H1 (cell line): ENCODE data around the gene MTHFS. TPM values are rescaled to one million over a fixed set of nuclear protein-coding genes. Genes with fewer than 3 reads are reported as not detected.

Experiments used
- CTCF ChIA-PET: fragments of 300-600 bp; sonication (Branson Sonifier 250); formaldehyde crosslinking; loops from one replicate; lab custom pipeline; 2021; ENCODE audit not compliant: partially characterized antibody; lab: Charles Lee
- POLR2A ChIA-PET: fragments of 300-600 bp; sonication (Branson Sonifier 250); formaldehyde crosslinking; loops from one replicate; lab custom pipeline; 2021; ENCODE audit warnings: inconsistent platforms; ENCODE audit not compliant: partially characterized antibody; lab: Charles Lee
- DNase-seq, 2 experiments: peaks; one replicate each; pipeline versions ENCODE4 v3.0.0 to v3.0.0-alpha.2; 2010 to 2022; ENCODE audit warnings: low spot score in 2 of 2, low read depth in 1 of 2, mixed read lengths in 1 of 2
- FAIRE-seq: peaks from 2 replicates; lab custom pipeline; 2011; peaks lifted over from hg19 to GRCh38; lab: Jason Lieb, UNC
- H2AFZ ChIP-seq: 2 replicates; pipeline ENCODE4 v1.8.1; 2012; ENCODE audit warnings: low read length, inconsistent platforms
- H2AK5ac ChIP-seq: 2 replicates; pipeline ENCODE4 v1.6.1; 2013; ENCODE audit warnings: low read depth, low read length
- H2BK120ac ChIP-seq: replicated peaks from 2 replicates; pipeline ENCODE3; 2013; ENCODE audit warnings: low read depth, low read length, inconsistent platforms
- H2BK12ac ChIP-seq: 2 replicates; pipeline ENCODE4 v1.6.1; 2013; ENCODE audit warnings: low read depth, low read length
- H2BK15ac ChIP-seq: 2 replicates; pipeline ENCODE4 v1.6.1; 2013; ENCODE audit warnings: low read length
- H2BK20ac ChIP-seq: 2 replicates; pipeline ENCODE4 v1.6.1; 2013; ENCODE audit warnings: low read length
- H2BK5ac ChIP-seq: 2 replicates; pipeline ENCODE4 v1.6.1; 2013; ENCODE audit warnings: low read depth, low read length
- H3K14ac ChIP-seq: 2 replicates; pipeline ENCODE4 v1.6.1; 2013; ENCODE audit warnings: inconsistent platforms; ENCODE audit not compliant: insufficient read length
- H3K18ac ChIP-seq: 2 replicates; pipeline ENCODE4 v1.6.1; 2013; ENCODE audit warnings: low read length; ENCODE audit errors: extremely low read depth
- H3K23ac ChIP-seq: 2 replicates; pipeline ENCODE4 v1.6.1; 2013; ENCODE audit warnings: inconsistent platforms; ENCODE audit not compliant: insufficient read length
- H3K23me2 ChIP-seq: 2 replicates; pipeline ENCODE4 v1.6.1; 2013; ENCODE audit warnings: low read depth, low read length
- H3K27ac ChIP-seq: 2 replicates; pipeline ENCODE4 v1.6.1; 2011; ENCODE audit warnings: low read depth, low read length, inconsistent platforms
- H3K27me3 ChIP-seq, 4 experiments: replicated peaks in 1 of 4; 1 replicate in 1 of 4; 2 replicates in 3 of 4; pipeline versions ENCODE4 v1.6.1 to v1.8.1; 2011 to 2013; ENCODE audit warnings: low read length in 3 of 4, mild to moderate bottlenecking in 3 of 4, inconsistent platforms in 2 of 4, mixed read lengths in 2 of 4, moderate library complexity in 1 of 4; ENCODE audit not compliant: control insufficient read depth in 3 of 4, insufficient read depth in 3 of 4; ENCODE audit errors: extremely low read depth in 1 of 4
- H3K36me3 ChIP-seq, 4 experiments: 2 replicates each; pipeline versions ENCODE4 v1.6.1 to v1.8.1; 2011 to 2013; ENCODE audit warnings: mild to moderate bottlenecking in 4 of 4, low read length in 3 of 4, moderate library complexity in 2 of 4, control low read depth in 1 of 4, inconsistent platforms in 1 of 4; ENCODE audit not compliant: insufficient read depth in 4 of 4, control insufficient read depth in 2 of 4
- H3K4ac ChIP-seq: replicated peaks from 2 replicates; pipeline ENCODE3; 2013; ENCODE audit warnings: low read length, low read depth, mixed read lengths, inconsistent platforms; ENCODE audit not compliant: insufficient read length
- H3K4me1 ChIP-seq, 4 experiments: replicated peaks in 1 of 4; 1 replicate in 1 of 4; 2 replicates in 3 of 4; pipeline versions ENCODE4 v1.6.1 to v1.8.1; 2011 to 2013; ENCODE audit warnings: low read length in 3 of 4, inconsistent platforms in 2 of 4, mixed read lengths in 1 of 4; ENCODE audit not compliant: insufficient read depth in 4 of 4, control insufficient read depth in 3 of 4
- H3K4me2 ChIP-seq, 2 experiments: 2 replicates each; pipeline versions ENCODE4 v1.6.1 to v1.8.1; 2011 to 2013; ENCODE audit warnings: low read depth in 2 of 2, low read length in 2 of 2, control low read depth in 1 of 2, inconsistent platforms in 1 of 2, mild to moderate bottlenecking in 1 of 2; ENCODE audit not compliant: insufficient read depth in 1 of 2
- H3K4me3 ChIP-seq, 4 experiments: fragments of 200-600, 300-600 bp in 1 of 4; sonication (generic), shearing (Covaris generic), sonication (Bioruptor Twin) in 1 of 4; 2 replicates each; pipeline versions ENCODE4 v1.5.1 to v1.8.1; 2011 to 2016; ENCODE audit warnings: low read length in 4 of 4, low read depth in 3 of 4, control low read depth in 2 of 4, inconsistent platforms in 2 of 4, mild to moderate bottlenecking in 2 of 4, mixed read lengths in 1 of 4, moderate library complexity in 1 of 4; ENCODE audit not compliant: insufficient read depth in 2 of 4; ENCODE audit errors: extremely low read depth in 1 of 4
- H3K56ac ChIP-seq: replicated peaks from 2 replicates; pipeline ENCODE3; 2013; ENCODE audit warnings: low read depth, mild to moderate bottlenecking, mixed read lengths, low read length, inconsistent platforms; ENCODE audit not compliant: insufficient read length
- H3K79me1 ChIP-seq: 2 replicates; pipeline ENCODE4 v1.6.1; 2013; ENCODE audit warnings: low read depth, low read length, control low read depth
- H3K79me2 ChIP-seq, 2 experiments: 2 replicates each; pipeline versions ENCODE4 v1.6.1 to v1.8.1; 2012 to 2013; ENCODE audit warnings: low read length in 2 of 2, mild to moderate bottlenecking in 2 of 2, inconsistent platforms in 1 of 2; ENCODE audit not compliant: insufficient read depth in 2 of 2, control insufficient read depth in 1 of 2
- H3K9ac ChIP-seq, 4 experiments: replicated peaks in 1 of 4; 1 replicate in 1 of 4; 2 replicates in 3 of 4; pipeline versions ENCODE4 v1.6.1 to v1.8.1; 2011 to 2013; ENCODE audit warnings: low read depth in 3 of 4, low read length in 3 of 4, control low read depth in 2 of 4, mild to moderate bottlenecking in 2 of 4, moderate library complexity in 2 of 4, inconsistent platforms in 1 of 4; ENCODE audit errors: extremely low read depth in 1 of 4
- H3K9me3 ChIP-seq, 2 experiments: 2 replicates each; pipeline versions ENCODE4 v1.6.1 to v1.8.1; 2012 to 2013; ENCODE audit warnings: mild to moderate bottlenecking in 2 of 2, moderate library complexity in 2 of 2, control low read depth in 1 of 2, inconsistent platforms in 1 of 2, low read depth in 1 of 2, low read length in 1 of 2, mixed read lengths in 1 of 2; ENCODE audit not compliant: insufficient read depth in 2 of 2
- H4K20me1 ChIP-seq, 2 experiments: replicated peaks in 1 of 2; 2 replicates each; pipeline versions ENCODE3 to v1.8.1; 2011 to 2013; ENCODE audit warnings: inconsistent platforms in 2 of 2, low read length in 2 of 2, mild to moderate bottlenecking in 1 of 2; ENCODE audit not compliant: insufficient read depth in 2 of 2, control insufficient read depth in 1 of 2
- H4K5ac ChIP-seq: 2 replicates; pipeline ENCODE4 v1.6.1; 2013; ENCODE audit warnings: low read length, low read depth, mixed read lengths, inconsistent platforms; ENCODE audit not compliant: insufficient read length
- H4K8ac ChIP-seq: 2 replicates; pipeline ENCODE4 v1.8.0; 2013; ENCODE audit warnings: mild to moderate bottlenecking, moderate library complexity, low read length, inconsistent platforms; ENCODE audit not compliant: insufficient read depth; ENCODE audit errors: extremely low read depth
- H4K91ac ChIP-seq: replicated peaks from 2 replicates; pipeline ENCODE3; 2013; ENCODE audit warnings: low read length, mixed read lengths, inconsistent platforms; ENCODE audit not compliant: insufficient read length
- BCL11A ChIP-seq, 2 experiments: IDR thresholded peaks; one replicate each; pipeline ENCODE4 v1.6.1; 2011; ENCODE audit warnings: low read depth in 2 of 2, low read length in 2 of 2, mild to moderate bottlenecking in 2 of 2
- CHD1 ChIP-seq: IDR thresholded peaks from 2 replicates; pipeline ENCODE4 v1.6.1; 2012; ENCODE audit warnings: low read depth, low read length, improper control_type of control experiment
- KDM1A ChIP-seq: fragments of 200-600, 300-600 bp; sonication (generic); IDR thresholded peaks from 2 replicates; pipeline ENCODE4 v1.7.1; 2016; ENCODE audit warnings: mild to moderate bottlenecking, low read length, borderline replicate concordance
- POU5F1 ChIP-seq: IDR thresholded peaks from 2 replicates; pipeline ENCODE4 v1.6.1; 2011; ENCODE audit warnings: low read depth, mild to moderate bottlenecking, low read length, moderate library complexity
- SIN3A ChIP-seq, 2 experiments: IDR thresholded peaks in 1 of 2; conservative IDR thresholded peaks in 1 of 2; 2 replicates each; pipeline ENCODE4 v1.6.1; 2011 to 2012; ENCODE audit warnings: low read length in 2 of 2, improper control_type of control experiment in 1 of 2, low read depth in 1 of 2, mild to moderate bottlenecking in 1 of 2
- SIRT6 ChIP-seq: IDR thresholded peaks from one replicate; pipeline ENCODE4 v1.7.1; 2012; ENCODE audit warnings: low read length, inconsistent platforms
- SP2 ChIP-seq: IDR thresholded peaks from 2 replicates; pipeline ENCODE4 v1.6.1; 2012; ENCODE audit warnings: mild to moderate bottlenecking, low read length, inconsistent platforms
- SUZ12 ChIP-seq: fragments of 200-600 bp; sonication (generic); IDR thresholded peaks from 2 replicates; pipeline ENCODE4 v1.6.1; 2012; ENCODE audit warnings: mild to moderate bottlenecking, inconsistent platforms, low read length, moderate library complexity, mixed read lengths
- TAF7 ChIP-seq: optimal IDR thresholded peaks from 2 replicates; pipeline ENCODE3; 2011; ENCODE audit warnings: low read depth, mild to moderate bottlenecking, inconsistent platforms, low read length, moderate library complexity, borderline replicate concordance
- TEAD4 ChIP-seq: IDR thresholded peaks from 2 replicates; pipeline ENCODE4 v1.6.1; 2012; ENCODE audit warnings: low read depth, low read length, inconsistent platforms, mixed read lengths
- WGBS, 2 experiments: shearing (Covaris generic) in 1 of 2; methylation state at CpG; one replicate each; pipeline versions ENCODE4 v1.1.6 to v1.1.7; 2013 to 2015; ENCODE audit warnings: low lambda C conversion rate in 2 of 2, mixed read lengths in 2 of 2, inconsistent platforms in 1 of 2, low coverage in 1 of 2, missing lambda C conversion rate in 1 of 2; ENCODE audit not compliant: insufficient replicate concordance in 2 of 2, insufficient coverage in 1 of 2, insufficient read length in 1 of 2; ENCODE audit errors: extremely low coverage in 1 of 2, missing lambda C conversion rate in 1 of 2; 5-methylcytosine and 5-hydroxymethylcytosine counted together
- polyA plus RNA-seq, 7 experiments: library from polyadenylated mRNA; depleted of rRNA in 3 of 7; stranded (reverse) in 5 of 7; unstranded in 2 of 7; fragments of >200 nt in 5 of 7; fragments of 200-250 nt in 2 of 7; gene quantifications; 1 replicate in 5 of 7; 2 replicates in 1 of 7; 4 replicates in 1 of 7; pipeline versions ENCODE4 v1.2.1 to v1.2.3, GENCODE V29; 2011 to 2013; ENCODE audit warnings: missing spikeins in 2 of 7, mixed read lengths in 2 of 7
- total RNA-seq: library from RNA; stranded (reverse); fragmentation: NEBNext Ultra II Directional; extraction: Animal tissue kit (Norgen Biotek cat#: 25700); gene quantifications from 2 replicates; pipeline ENCODE4 v1.2.1, GENCODE V29; 2021

Gene MTHFS
- total and polyA plus RNA-seq, 2 of the 8 experiments (the other 6 are each of a cell fraction or from before 2014, with no cell fraction given): 27.3 to 37.2 TPM

- no peak overlapping the region for H3K27ac ChIP-seq
- H2AFZ ChIP-seq: no peak overlapping the region
- H4K91ac ChIP-seq: no peak overlapping the region
- H3K14ac ChIP-seq: no peak overlapping the region
- H3K36me3 ChIP-seq: peaks cover 0 to 18% (median 12%) of the 10 kb centered on the region in 4 experiments; a peak in 7 of 8 replicates
- no peaks in the 10 kb centered on the region for H3K4me1 ChIP-seq
- ChIA-PET CTCF (interaction anchor here (1.1 to 1.4 kb wide), 3 partner anchors 8 to 106 kb away, joined by 4 to 6 read pairs (median 5); no protein-coding TSS in a partner anchor), POLR2A (no interaction called here)
- DNase-seq (no peak), FAIRE-seq (no peak)
- H2AK5ac ChIP-seq: no peak overlapping the region
- H4K8ac ChIP-seq: no peak overlapping the region
- H3K56ac ChIP-seq: no peak overlapping the region
- no peak overlapping the region for H3K4ac ChIP-seq
- H3K9me3 ChIP-seq: no peaks in the 10 kb centered on the region
- no peaks in the 10 kb centered on the region for H3K23me2 ChIP-seq
- peaks cover 0 to 2% of the 10 kb centered on the region in 2 experiments for H4K20me1 ChIP-seq
- H2BK120ac ChIP-seq: no peak overlapping the region
- H2BK15ac ChIP-seq: no peak overlapping the region
- H2BK12ac ChIP-seq: no peak overlapping the region
- TF ChIP-seq CHD1 (no peak), POU5F1 (no peak), SIRT6 (no peak), TEAD4 (no peak), SIN3A (conservative IDR thresholded peaks at IDR 0.05 in 1 of 2, IDR thresholded peaks at IDR 0.05 in 1 of 2; ENCODE audit: low read depth in 1 of 2, low read length in 2 of 2) (no peak), KDM1A (no peak), SP2 (no peak), SUZ12 (no peak), TAF7 (no peak), BCL11A (IDR thresholded peaks at IDR 0.05; ENCODE audit: low read depth in 2 of 2, low read length in 2 of 2) (no peak)
- no peak overlapping the region for H3K23ac ChIP-seq
- H3K79me2 ChIP-seq: peaks cover 0 to 14% of the 10 kb centered on the region in 2 experiments; a peak in 2 of 4 replicates
- no peak overlapping the region for H2BK20ac ChIP-seq
- peak overlapping the region in 1 of 4 experiments; percentile 8; a peak in 1 of 7 replicates for H3K9ac ChIP-seq
- H2BK5ac ChIP-seq: no peak overlapping the region
- H3K27me3 ChIP-seq: no peaks in the 10 kb centered on the region
- 81% methylated on average over 10 of the region's 10 CpGs; no CpG with 5 or more reads in 1 of the 2 experiments for WGBS, 2 experiments
- H3K4me2 ChIP-seq: no peak overlapping the region
- no peak overlapping the region for H3K4me3 ChIP-seq
- no peak overlapping the region for H3K18ac ChIP-seq
- H4K5ac ChIP-seq: no peak overlapping the region
- no peaks in the 10 kb centered on the region; the same call in 1 of the 2 replicates for H3K79me1 ChIP-seq
These were observed 9.5 kb downstream of the MTHFS start for GRCh38 chr15:79887054-79887930.
